Right ventricle myocardium superior (tissue), 1 donor: ENCODE data around the gene NPAS3. TPM values are rescaled to one million over a fixed set of nuclear protein-coding genes. Genes with fewer than 3 reads are reported as not detected.

Experiments used
- ATAC-seq: fragments of 200-7000 bp; cut with Tn5 transposase; one replicate; pipeline ENCODE4 v1.9.1; 2020; ENCODE audit warnings: mild to moderate bottlenecking; ENCODE audit not compliant: poor library complexity
- DNase-seq: peaks from one replicate; pipeline ENCODE4 v3.0.0-alpha.2; 2020
- intact Hi-C: fragments of 100-400 bp; cut with DNase I; formaldehyde crosslinking; loops from one replicate; pipeline ENCODE4 v1.11.2; 2022
- total RNA-seq: library from RNA; stranded (reverse); fragmentation: NEBNext Ultra II Directional; extraction: Animal tissue kit (Norgen Biotek cat#: 25700); gene quantifications from one replicate; pipeline ENCODE4 v1.2.1, GENCODE V29; 2021
- donor health status: DM: no; HTN: yes; CAD: no; lungs with severe emphysema.

NPAS3 gene
- total RNA-seq, 1 donor from 2014 or later, result 1.7 TPM

DNA sequence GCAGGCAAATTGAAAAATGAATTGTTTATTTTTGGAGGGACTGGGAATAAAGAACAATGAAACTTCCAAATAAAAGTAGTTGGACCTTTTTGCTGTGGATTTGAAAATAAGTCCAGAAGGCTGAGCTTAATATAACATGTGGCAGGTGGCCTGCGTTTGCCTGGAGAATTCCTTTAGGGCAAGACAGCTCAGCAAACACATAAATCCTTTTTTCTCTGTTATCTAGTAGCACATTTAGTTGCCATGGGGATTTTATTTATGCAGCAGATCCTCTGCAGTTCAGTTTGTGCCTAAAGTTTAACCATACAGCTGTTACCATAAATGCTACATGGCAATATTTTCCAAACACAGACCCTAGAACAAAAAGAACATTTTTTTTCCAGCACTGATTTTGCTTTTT is 180.0 kb downstream of the NPAS3 start:
- intact Hi-C loops, result no loop called here
- ATAC-seq (no peak), DNase-seq (no peak)

DNA sequence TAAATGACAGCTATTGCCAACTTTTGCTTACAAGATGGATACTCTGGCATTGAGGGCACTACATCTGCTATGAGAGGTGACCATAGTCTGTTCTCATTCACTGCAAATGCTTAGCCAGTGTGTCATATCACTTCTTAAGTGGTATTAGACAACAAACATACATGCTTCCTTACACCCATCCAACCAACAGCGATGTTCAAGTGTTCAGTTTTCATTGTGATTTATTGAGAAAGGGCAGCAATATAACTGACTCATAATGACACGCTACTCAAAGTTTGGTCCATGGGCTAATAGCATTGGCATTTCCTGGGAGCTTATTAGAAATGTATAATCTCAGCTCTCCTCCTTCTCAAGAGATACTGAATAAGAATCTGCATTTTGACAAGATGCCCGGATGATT is 181.7 kb downstream of the NPAS3 start:
- no peak for DNase-seq
- no peak for ATAC-seq
- intact Hi-C loops, result no loop called here

DNA sequence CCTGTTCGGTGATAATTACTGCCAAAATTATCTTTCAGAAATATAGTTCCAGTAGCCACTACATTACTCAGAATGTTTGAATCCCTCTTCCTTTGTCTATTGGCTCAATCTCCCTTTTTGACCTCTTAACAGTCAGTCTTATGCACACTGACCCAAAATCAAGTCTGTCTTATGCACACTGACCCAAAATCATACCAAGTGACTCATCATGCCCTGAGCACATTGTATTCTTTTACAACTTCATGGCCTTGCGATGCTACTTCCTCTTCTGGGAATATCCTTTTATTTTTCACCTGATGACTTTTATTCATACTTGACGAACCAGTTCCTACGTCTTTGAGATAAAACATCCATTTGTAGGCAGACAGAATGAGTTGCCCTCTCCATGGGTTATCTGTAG is 182.3 kb downstream of the NPAS3 start:
- intact Hi-C loops, result no loop called here
- no peak for DNase-seq
- ATAC-seq, result no peak

DNA sequence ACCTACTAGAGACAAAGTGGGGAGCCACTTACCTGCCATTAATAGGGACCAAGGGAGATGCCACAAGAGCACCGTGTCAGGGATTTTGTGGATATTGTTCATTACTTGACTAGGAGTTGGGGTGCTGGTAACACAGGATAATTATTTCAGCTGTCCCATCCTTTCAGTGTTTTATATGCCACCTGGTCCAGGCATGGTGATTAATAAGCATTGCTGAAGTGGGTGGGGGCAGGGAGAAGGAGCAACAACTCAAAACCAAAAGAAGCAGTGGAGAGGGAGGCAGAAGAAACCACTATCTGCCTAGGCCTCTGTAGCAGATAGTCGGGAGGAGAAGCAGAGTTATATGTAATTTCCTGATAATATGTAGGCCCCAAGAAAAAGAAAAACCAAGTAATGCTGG is 184.6 kb downstream of the NPAS3 start:
- ATAC-seq, result no peak
- intact Hi-C loops, result no loop called here

DNA sequence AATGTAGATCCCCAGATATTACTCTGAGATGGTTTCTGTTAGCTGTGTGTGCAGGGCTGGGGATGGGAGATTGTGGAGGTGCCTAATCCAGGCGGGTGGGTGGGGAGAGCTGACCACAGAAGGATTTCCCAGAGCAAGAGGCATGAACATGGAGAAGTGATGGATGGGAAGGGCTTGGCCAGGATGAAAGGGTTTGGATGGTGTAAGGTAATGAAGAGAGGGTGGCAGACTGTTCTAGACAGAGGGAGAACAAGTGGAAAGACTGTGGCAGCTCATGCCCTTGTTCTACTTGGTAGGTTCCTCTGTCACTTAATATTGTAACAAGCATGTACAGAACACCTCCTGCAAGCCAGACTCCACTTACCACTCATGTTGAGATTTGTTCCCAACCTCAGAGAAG is 187.8 kb downstream of the NPAS3 start:
- ATAC-seq (no peak), DNase-seq (no peak)
- intact Hi-C loops, result no loop called here

More for the DNA sequence above, 184.6 kb downstream of the NPAS3 start:
- no peak for DNase-seq

DNA sequence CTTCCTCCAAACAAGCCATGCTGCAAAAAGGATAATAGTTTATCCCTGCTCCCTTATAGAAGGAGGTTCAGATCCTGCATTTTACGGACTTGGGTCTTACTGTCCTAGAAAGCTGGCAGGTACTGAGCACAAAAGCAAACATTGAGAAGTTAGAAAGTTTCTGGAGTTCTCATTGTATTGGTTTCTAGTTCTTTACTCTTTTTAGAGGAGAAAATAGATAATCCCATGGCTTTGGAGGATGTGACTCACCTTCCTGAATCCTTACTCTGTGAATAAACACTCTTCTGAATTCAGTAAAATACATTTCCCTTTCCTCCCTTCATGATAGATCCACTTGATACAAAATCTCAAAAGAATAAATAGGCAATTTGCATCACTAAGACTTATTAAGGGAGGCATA is 188.9 kb downstream of the NPAS3 start:
- intact Hi-C loops, result no loop called here
- no peak for DNase-seq
- ATAC-seq, result no peak

DNA sequence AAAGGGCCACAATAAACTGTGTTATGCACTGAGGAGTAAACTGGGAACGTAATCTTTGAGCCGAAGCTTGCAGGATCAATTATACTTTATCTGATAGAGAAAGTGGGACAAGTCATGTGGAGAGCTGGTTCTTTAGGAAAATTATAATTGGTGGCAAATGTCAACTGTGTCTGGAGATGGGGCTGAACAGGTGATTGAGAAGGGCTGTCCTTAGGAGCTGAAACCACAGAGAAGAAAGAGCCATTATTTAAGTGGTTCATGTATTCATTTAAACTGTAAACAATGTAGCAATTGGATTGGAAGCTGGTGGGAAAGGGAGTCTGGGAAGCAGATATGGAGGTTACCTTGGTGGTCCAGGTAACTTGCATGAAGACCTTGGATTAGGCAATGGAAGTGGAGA is 193.1 kb downstream of the NPAS3 start:
- ATAC-seq, result no peak
- intact Hi-C loops, result no loop called here

DNA sequence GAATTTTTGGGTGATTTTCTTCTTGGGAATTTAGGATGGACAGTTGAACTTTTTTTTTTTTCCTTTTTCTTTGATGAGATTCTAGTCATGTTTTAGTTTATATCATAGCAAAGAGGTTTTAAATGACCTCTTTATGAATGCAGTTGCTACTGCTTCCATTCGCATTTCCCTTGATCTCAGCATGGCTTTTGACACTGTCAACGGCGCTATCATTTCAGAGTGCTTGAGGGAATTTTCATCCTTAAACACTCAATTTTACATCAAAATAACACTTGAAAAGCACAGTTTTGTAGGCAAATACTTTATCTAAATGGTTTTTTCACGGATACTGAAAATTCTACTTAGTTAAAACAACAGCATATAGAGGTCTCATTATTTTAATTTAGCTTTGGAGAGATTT is 195.5 kb downstream of the NPAS3 start:
- ATAC-seq (no peak), DNase-seq (no peak)
- intact Hi-C loops, result no loop called here

More for the DNA sequence above, 193.1 kb downstream of the NPAS3 start:
- DNase-seq, result no peak

DNA sequence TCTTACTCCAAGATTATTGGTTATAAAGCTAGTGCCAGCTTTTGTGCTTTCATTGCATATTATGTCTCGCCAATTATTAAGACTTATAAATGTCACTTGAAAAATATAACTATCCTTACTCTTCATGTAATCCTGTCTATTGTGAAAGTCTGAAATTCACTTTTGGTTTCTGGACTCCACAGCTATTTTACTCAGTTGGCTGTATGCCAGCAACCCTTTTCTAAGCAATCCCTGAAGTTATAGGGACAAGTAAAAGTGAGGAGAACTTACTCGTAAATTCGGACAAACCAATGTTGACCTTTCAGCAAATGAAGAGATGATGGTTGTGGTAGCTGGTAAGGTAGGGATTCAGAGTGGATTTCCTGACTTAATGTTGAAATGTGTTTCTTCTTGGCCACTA is 196.3 kb downstream of the NPAS3 start:
- intact Hi-C loops, result no loop called here
- no peak for DNase-seq
- ATAC-seq, result no peak

DNA sequence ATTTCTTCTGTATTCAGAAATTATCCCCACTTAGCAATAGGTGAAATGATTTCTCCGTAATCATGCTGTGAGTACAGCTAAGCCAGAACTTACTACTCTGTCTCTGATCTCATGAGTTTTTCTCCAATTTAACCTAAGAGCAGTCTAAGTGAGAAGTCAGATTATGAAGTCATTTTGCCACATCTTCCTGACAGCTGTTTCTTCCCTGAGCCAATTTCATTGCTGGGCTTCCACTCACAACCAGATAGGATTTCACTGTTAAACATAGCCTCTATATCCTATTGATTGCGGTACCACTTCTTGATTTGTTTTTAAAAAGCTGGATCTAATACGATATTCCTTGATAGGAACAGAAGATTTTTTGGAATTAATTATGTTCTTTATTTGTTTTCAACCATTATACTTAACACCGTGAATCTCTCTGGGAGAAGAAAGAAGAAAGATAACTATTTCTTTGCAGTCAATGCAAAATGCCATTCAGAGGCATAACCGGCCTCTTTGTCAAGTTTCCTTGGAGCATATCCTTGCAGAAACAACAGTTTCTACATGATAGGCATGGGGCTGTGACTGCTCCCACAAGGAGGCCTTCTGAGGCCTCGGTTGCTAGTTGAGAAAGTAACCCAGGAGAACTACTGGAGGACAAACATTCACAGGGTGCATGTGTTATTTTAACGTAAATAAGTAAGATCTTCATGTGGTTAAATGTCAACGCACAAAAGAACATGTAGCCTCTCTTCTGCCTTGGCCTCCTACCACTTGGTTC is 212.2 kb downstream of the NPAS3 start:
- intact Hi-C loops, result no loop called here
- ATAC-seq, result no peak
- no peak for DNase-seq

DNA sequence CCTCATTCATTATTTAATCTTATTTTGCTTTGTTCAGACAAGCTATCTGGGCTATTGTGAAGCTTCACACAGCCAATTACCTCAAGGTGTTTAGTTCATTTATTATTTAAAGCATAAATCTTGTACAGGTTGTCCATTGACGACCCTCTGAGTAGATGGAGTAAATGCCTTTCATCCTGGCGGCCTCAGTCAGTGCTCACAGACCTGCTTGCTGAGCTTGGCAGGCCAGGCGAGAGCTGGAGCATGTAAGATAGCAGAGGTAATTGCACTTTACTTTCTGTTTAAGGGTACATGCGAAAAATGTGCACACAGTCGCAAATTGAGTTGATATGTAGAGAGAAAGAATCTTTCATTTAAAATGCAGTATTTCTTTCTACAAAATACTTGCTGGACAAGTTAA is 224.4 kb downstream of the NPAS3 start:
- intact Hi-C loops, result no loop called here
- DNase-seq, result no peak

DNA sequence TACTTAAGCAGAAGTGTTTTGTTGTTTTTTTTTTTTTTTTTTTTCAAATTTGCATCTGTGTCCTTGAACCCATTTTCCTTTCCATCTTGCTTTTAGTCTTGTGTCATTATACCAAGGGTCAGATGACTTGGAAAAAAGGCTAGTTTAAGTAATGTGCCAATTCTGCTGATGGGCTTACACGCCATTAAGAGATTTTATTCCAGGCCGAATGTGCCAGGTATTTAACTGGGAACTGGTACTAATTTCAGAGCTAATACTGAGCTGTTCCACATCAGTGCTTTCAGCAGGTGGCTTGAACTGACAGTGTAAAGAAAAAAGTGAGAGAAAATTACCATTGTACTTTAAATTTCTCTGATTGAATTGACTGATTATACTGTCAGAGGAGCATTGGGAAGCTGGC is 224.9 kb downstream of the NPAS3 start:
- intact Hi-C loops, result no loop called here
- DNase-seq (no peak), ATAC-seq (no peak)

More for the DNA sequence above, 224.4 kb downstream of the NPAS3 start:
- no peak for ATAC-seq

DNA sequence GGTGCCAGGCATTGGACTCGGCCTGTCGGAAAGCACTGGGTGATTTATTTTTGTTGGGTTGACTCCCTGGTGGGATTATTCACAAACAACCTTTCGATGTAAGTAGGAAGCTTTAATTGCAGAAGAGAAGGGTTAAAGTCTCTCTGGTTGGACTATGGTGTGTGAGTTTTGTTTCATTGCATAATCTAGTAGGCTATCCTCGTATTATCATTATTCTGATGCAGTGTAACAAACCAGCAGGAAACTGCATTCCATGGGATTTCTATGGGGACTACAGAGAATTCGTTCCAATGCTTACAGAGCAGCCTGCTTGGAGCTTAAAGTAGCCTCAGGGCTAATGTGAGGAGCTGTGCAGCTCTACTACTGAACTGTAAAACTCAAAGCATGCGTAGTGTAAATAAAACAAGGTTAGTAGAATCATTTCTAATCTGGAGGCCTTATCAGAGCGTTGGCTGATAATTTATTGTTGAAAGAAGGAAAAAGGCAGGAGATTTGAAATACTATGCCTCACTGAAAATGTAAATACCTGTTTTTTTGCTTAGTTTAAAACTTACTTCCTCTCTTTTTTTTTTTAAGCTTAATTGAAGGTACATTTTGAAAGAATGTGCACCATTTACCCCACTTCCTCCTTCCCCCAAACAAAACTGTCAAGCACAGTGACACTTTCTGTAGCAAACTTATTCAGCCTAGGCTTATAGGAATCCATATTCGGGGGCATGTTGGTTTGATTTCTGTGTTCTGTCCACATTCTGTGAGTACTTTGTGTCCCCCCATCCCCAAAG is 226.7 kb downstream of the NPAS3 start:
- DNase-seq (no peak), ATAC-seq (peak; percentile 58)
- intact Hi-C loops, result no loop called here

DNA sequence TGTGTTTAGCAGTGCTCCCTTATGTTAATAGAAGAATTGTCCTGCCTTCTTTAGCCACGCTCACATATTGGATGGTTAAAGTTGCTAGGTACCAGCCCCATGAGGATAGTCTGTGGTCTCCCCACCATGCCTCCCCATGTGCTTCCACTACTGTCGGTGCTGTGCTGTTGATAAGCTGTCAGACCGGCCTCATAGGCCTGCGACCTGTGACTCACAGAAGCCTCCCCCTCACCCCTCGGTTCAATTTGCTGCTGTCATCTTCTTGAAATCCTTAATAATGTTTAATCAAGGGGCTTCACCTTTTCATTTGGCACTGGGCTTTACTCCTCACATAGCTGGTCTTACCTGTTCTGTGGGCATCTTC is 227.2 kb downstream of the NPAS3 start:
- DNase-seq, result no peak

DNA sequence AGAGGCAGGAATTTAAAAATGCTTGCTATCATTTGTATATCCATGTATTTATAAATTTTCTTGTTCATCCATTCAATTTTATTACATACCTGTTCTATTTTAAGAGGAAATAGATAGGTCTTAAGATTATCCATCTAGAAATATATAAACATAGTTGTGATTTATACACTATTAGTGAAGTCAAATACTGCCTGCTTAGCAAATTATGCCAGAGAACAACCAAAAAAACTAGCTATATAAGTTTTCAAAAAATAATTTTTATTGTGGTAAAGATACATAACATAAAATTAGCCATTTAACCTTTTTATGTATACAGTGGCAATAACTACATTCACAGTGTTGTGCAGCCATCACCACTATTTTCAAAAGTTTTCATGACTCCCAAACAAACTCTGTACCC is 237.3 kb downstream of the NPAS3 start:
- intact Hi-C loops, result no loop called here
- DNase-seq (no peak), ATAC-seq (no peak)

More for the DNA sequence above, 227.2 kb downstream of the NPAS3 start:
- no peak for ATAC-seq
- intact Hi-C loops, result no loop called here

DNA sequence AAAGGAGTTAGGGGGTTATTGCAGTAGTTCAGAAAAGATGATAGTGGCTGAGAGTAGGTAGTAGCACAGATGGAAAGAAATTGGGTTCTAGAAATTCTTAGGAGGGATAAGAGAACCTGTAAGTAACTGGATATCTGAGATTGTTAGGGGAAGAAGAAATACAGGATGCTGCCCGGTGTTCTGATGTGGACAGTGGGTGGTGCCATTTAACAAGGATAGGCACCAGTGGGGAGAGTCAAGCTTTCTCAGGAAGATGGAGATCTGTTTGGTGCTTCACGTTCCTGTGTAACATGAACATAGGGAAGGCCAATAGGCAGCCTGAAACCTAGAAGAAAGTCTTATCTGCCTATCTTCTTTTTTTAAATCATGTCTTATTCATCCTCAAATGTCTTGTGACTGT is 245.9 kb downstream of the NPAS3 start:
- intact Hi-C loops, result no loop called here

DNA sequence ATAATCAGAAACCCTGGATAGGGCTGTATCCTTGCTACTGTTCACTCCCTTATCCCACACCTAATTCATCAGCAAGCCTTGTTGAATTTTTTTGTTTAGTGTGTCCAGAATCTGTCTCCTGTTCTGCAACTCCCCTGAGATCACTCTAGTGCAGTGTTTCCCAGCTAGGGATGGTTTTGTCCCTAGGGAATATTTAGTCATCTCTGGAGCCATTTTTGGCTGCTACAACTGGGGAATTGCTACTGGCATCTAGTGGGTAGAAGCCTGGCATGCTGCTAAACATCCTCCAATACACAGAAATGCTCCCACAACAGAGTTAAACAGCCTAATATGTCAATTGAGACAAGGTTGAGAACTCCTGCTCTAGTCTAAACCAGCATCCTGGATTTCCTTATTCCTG is 248.0 kb downstream of the NPAS3 start:
- DNase-seq, result no peak
- ATAC-seq, result no peak
- intact Hi-C loops, result no loop called here

More for the DNA sequence above, 245.9 kb downstream of the NPAS3 start:
- ATAC-seq (no peak), DNase-seq (no peak)

DNA sequence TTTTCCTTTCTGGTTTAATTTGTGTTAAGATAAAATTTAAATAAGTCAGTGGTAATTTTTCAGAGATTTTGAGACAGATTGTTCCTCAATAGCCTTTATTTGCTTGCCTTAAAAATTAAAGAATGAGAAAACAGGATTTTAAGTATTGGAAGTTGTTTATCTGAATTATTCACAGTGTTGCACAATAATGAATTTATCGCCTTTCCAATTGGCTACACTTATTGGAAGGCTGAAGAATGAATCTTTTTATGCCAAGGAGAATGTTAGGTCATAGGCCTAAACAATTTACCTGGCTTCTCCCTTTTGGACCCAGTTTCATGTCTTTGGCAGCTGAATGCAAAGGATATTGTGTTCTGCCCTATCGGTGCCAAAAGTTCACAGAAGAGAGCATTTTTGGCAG is 250.2 kb downstream of the NPAS3 start:
- no peak for DNase-seq
- ATAC-seq, result no peak
- intact Hi-C loops, result no loop called here

DNA sequence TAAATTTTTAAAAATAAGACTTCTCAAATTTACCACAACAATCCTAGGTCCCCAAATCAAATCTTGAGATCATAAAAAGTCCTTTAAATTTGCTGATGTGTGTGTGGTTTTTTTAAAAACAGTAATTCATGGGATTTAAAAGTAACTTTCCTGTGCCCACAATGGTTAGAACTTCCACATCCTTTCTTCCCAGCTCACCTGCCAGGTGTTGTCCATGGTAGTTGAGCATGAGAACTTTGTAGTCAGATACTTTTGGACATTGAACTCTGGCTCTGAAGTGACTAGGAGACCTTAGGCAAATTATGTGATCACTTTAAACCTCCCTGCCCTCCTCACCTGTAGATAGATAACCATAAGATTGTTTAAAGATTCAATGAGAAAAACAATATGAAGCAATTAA is 253.2 kb downstream of the NPAS3 start:
- intact Hi-C loops, result no loop called here
- ATAC-seq (no peak), DNase-seq (no peak)

DNA sequence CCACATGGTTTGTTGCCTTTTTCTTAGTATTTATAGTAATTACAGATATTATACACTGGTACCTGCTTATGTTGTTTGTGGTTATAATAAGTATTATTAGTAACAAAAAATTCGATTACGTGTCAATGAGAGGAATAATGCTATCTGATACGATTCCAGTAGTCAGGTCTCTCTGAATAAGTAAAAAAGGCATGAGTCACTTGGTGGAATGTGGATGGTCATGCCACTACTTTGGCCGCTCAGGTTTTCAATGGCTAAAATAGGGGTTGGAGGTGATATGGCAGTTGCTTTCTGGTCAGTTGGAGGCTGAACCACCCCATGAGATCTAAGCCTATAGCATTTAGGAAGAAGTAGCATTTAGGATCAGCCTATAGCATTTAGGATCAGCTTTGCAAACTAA is 255.9 kb downstream of the NPAS3 start:
- intact Hi-C loops, result no loop called here
- DNase-seq (no peak), ATAC-seq (no peak)
